ENCODE data around the gene PBOV1. TPM values are rescaled to one million over a fixed set of nuclear protein-coding genes. Genes with fewer than 3 reads are reported as not detected.

Gene PBOV1
- total and polyA plus RNA-seq, 8 donors, result not detected

DNA sequence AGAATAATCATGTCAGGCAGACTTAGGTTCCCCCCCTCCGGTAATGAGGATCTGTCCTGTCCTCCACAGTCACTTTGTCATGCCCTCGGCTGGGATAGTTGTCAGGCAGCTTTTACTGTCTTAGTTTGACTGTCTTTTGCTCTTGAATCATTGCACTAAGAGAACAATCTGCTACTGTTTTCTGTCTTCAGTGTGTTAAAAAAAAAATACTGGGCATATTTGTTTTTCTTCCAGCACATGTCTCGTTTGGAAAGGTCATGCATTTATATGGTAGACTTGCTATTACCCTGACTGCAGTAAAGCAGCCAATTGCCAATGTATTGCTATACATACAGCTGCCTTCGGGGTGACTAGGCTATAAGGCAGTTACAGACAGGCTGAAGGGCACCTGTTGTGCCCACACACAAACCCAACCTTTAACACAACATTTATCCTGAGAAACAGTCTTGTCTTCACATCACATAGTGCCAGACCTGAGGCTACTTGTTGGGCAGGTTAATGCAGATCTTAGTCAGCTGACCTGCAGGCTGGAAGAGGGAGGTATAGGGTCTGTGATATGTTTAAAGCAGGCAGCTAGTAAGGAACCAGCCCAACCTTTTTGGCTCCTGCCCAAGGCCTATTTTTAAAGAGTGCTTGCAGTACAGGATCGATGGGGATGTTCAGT lies 29.9 kb downstream of the PBOV1 start:
- DNase-seq, result peak; percentile 36 to 61
- Histone ChIP-seq H3K36me3 (no peaks in the 10 kb centered on the region), H3K9me3 (no peaks in the 10 kb centered on the region), H3K27ac (peak overlapping the region in 1 of 5 donors; percentile 50), H3K27me3 (no peaks in the 10 kb centered on the region), H3K4me3 (no peak overlapping the region), H3K4me1 (peaks cover 6 to 18% (median 15%) of the 10 kb centered on the region in 4 donors)
- TF ChIP-seq EP300 (IDR thresholded peaks at IDR 0.05) (no peak), POLR2A (IDR thresholded peaks at IDR 0.05) (no peak), POLR2AphosphoS5 (IDR thresholded peaks at IDR 0.05) (no peak)
- TF ChIP-seq, protein P1, sequence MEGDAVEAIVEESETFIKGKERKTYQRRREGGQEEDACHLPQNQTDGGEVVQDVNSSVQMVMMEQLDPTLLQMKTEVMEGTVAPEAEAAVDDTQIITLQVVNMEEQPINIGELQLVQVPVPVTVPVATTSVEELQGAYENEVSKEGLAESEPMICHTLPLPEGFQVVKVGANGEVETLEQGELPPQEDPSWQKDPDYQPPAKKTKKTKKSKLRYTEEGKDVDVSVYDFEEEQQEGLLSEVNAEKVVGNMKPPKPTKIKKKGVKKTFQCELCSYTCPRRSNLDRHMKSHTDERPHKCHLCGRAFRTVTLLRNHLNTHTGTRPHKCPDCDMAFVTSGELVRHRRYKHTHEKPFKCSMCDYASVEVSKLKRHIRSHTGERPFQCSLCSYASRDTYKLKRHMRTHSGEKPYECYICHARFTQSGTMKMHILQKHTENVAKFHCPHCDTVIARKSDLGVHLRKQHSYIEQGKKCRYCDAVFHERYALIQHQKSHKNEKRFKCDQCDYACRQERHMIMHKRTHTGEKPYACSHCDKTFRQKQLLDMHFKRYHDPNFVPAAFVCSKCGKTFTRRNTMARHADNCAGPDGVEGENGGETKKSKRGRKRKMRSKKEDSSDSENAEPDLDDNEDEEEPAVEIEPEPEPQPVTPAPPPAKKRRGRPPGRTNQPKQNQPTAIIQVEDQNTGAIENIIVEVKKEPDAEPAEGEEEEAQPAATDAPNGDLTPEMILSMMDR (IDR thresholded peaks at IDR 0.05), result no peak
- 16 to 29% (median 23%) methylated on average over 5 of the region's 5 CpGs for WGBS, 5 donors
- intact Hi-C loops (cut with DNase I; ENCODE audit: low total_unique reads), result no loop called here

DNA sequence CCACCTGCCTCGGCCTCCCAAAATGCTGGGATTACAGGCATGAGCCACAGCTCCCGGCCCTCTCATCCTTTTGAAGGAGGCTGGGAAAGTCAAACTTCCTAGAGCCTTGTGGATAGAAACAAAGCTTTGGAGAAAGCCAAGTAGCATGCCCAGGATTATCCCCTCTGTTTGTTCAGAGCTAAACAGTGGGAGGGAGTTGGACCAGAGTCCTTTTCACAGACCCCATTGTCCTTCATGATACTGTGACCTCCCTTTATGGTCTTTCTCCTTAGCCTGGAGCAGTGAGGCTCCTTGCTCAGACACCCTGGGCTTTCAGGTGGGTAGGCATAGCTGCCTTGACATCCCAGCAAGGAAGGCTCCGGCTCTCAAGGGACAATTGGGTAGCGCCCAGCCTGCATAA lies 31.1 kb downstream of the PBOV1 start:
- 86 to 97% (median 91%) methylated on average over 4 of the region's 4 CpGs for WGBS, 5 donors
- Histone ChIP-seq H3K4me1 (peaks cover 10 to 23% (median 16%) of the 10 kb centered on the region in 4 donors), H3K27me3 (no peaks in the 10 kb centered on the region), H3K36me3 (no peaks in the 10 kb centered on the region), H3K9me3 (no peaks in the 10 kb centered on the region), H3K27ac (no peak overlapping the region), H3K4me3 (no peak overlapping the region)
- DNase-seq, result no peak
- intact Hi-C loops (cut with DNase I; ENCODE audit: low total_unique reads), result no loop called here
- TF ChIP-seq EP300 (IDR thresholded peaks at IDR 0.05), result no peak
- TF ChIP-seq, protein P1 (IDR thresholded peaks at IDR 0.05), result no peak
- no peak for TF ChIP-seq POLR2A (IDR thresholded peaks at IDR 0.05)
- TF ChIP-seq POLR2AphosphoS5 (IDR thresholded peaks at IDR 0.05), result no peak

DNA sequence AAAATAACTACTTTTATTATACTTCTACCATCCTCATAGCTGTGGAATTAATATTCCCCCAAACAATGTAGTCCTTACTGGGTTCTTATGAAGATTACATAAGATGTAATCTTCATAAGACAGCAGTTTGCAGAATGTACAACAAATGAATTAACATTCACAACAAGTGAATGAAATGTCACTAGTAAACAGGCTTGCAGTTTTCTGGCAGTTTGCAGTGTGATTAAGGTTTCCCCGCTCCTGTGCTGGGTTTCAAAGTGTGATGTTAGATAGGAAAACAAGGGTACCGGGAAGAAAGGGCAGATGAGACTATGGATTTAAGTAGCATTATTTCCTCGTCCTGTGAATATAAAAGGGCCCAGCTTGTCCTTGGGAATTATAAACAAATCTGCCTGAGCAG lies 34.1 kb downstream of the PBOV1 start:
- H3K4me3 ChIP-seq, result no peak overlapping the region
- H3K27me3 ChIP-seq, result no peaks in the 10 kb centered on the region
- TF ChIP-seq, protein P1 (IDR thresholded peaks at IDR 0.05), result no peak
- TF ChIP-seq POLR2AphosphoS5 (IDR thresholded peaks at IDR 0.05) (no peak), EP300 (IDR thresholded peaks at IDR 0.05) (no peak), POLR2A (IDR thresholded peaks at IDR 0.05) (no peak)
- 61 to 85% (median 79%) methylated on average over 3 of the region's 3 CpGs for WGBS, 5 donors
- H3K9me3 ChIP-seq, result no peaks in the 10 kb centered on the region
- no peak for DNase-seq
- H3K36me3 ChIP-seq, result no peaks in the 10 kb centered on the region
- H3K27ac ChIP-seq, result no peak overlapping the region
- intact Hi-C loops (cut with DNase I; ENCODE audit: low total_unique reads), result no loop called here
- H3K4me1 ChIP-seq, result peaks cover 10 to 26% (median 17%) of the 10 kb centered on the region in 4 donors

DNA sequence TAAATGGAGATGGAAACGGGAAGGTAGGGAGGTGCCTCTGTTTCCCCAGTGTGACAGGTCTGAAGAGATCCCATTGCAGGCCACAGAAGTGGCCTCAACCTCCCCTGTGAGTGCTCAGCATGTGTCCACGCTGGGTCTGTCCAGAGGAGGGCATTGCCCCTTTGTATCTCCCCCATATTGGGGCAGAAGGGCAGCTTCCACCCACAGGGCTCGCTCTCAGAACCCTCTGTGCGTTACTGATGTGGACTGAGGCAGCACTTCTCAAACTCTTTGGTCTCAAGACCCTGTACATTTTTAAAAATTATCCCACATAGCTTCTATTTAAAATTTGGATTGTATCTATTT lies 34.5 kb downstream of the PBOV1 start:
- Histone ChIP-seq H3K27me3 (no peaks in the 10 kb centered on the region), H3K4me3 (no peak overlapping the region), H3K36me3 (no peaks in the 10 kb centered on the region), H3K27ac (no peak overlapping the region), H3K9me3 (no peaks in the 10 kb centered on the region), H3K4me1 (peaks cover 9 to 25% (median 15%) of the 10 kb centered on the region in 4 donors)
- DNase-seq, result no peak
- TF ChIP-seq POLR2AphosphoS5 (IDR thresholded peaks at IDR 0.05) (no peak), POLR2A (IDR thresholded peaks at IDR 0.05) (no peak), EP300 (IDR thresholded peaks at IDR 0.05) (no peak)
- TF ChIP-seq, protein P1 (IDR thresholded peaks at IDR 0.05), result no peak
- intact Hi-C loops (cut with DNase I; ENCODE audit: low total_unique reads), result no loop called here
- 76 to 95% (median 90%) methylated on average over 4 of the region's 4 CpGs for WGBS, 5 donors

Measured in stomach (tissue), 9 donors.